Measurements from ENCODE around the gene DDX49. TPM values are rescaled to one million over a fixed set of nuclear protein-coding genes. Genes with fewer than 3 reads are reported as not detected.
"Not testable (repeated sequence)": the region's sequence is repeated elsewhere in the genome, so short reads cannot be mapped to it uniquely, and the experiment has no call there.

DDX49 gene
- total RNA-seq, 1 donor from 2014 or later = 48.6 TPM

GRCh38 chr19:18915639-18916038, 3.9 kb upstream of the DDX49 start:
- DNase-seq (ENCODE audit: low read depth) = no peak
- TF ChIP-seq CTCF (conservative IDR thresholded peaks at IDR 0.05; ENCODE audit: low read depth, low read length) = peak; percentile 57

GRCh38 chr19:18917593-18917992, 1.9 kb upstream of the DDX49 start:
- peak overlapping the region; percentile 86 for H3K4me3 ChIP-seq (ENCODE audit: low read depth, low read length)
- not testable (repeated sequence) for DNase-seq (ENCODE audit: low read depth)

More at GRCh38 chr19:18915639-18916038, 3.9 kb upstream of the DDX49 start:
- H3K4me3 ChIP-seq (ENCODE audit: low read depth, low read length) = no peak overlapping the region

- TF ChIP-seq CTCF (conservative IDR thresholded peaks at IDR 0.05; ENCODE audit: low read depth, low read length) = no peak
- H3K4me3 ChIP-seq (ENCODE audit: low read depth, low read length) = peak overlapping the region; percentile 86
- DNase-seq (ENCODE audit: low read depth) = no peak
These were observed 342 bp downstream of the DDX49 start for GRCh38 chr19:18919900-18920214.

- no peak for TF ChIP-seq CTCF (conservative IDR thresholded peaks at IDR 0.05; ENCODE audit: low read depth, low read length)
- DNase-seq (ENCODE audit: low read depth) = no peak
These were observed 885 bp downstream of the DDX49 start for GRCh38 chr19:18920400-18920799.

GRCh38 chr19:18921593-18921992, 2.1 kb downstream of the DDX49 start:
- no peak for TF ChIP-seq CTCF (conservative IDR thresholded peaks at IDR 0.05; ENCODE audit: low read depth, low read length)
- no peak for DNase-seq (ENCODE audit: low read depth)
- no peak overlapping the region for H3K4me3 ChIP-seq (ENCODE audit: low read depth, low read length)

More at GRCh38 chr19:18920400-18920799, 885 bp downstream of the DDX49 start:
- H3K4me3 ChIP-seq (ENCODE audit: low read depth, low read length) = peak overlapping the region; percentile 86

- H3K4me3 ChIP-seq (ENCODE audit: low read depth, low read length) = no peak overlapping the region
- DNase-seq (ENCODE audit: low read depth) = no peak
- no peak for TF ChIP-seq CTCF (conservative IDR thresholded peaks at IDR 0.05; ENCODE audit: low read depth, low read length)
These were observed 2.9 kb downstream of the DDX49 start for GRCh38 chr19:18922228-18922985.

GRCh38 chr19:18924684-18925213, 5.2 kb downstream of the DDX49 start:
- TF ChIP-seq CTCF (conservative IDR thresholded peaks at IDR 0.05; ENCODE audit: low read depth, low read length) = no peak
- DNase-seq (ENCODE audit: low read depth) = no peak
- H3K4me3 ChIP-seq (ENCODE audit: low read depth, low read length) = no peak overlapping the region

Measured in epithelial cell of proximal tubule (primary cell).